Neural progenitor cell (in vitro differentiated cells): ENCODE measurements around the gene APAF1.

Experiments used
- CTCF ChIP-seq: fragments of 200-600 bp; sonication (generic); IDR thresholded peaks from 2 replicates; pipeline ENCODE4 v1.5.1; 2017; ENCODE audit warnings: antibody characterized with exemption, mild to moderate bottlenecking
- EZH2 ChIP-seq: fragments of 200-600 bp; sonication (generic); IDR thresholded peaks from 2 replicates; pipeline ENCODE4 v1.6.1; 2017; ENCODE audit warnings: antibody characterized with exemption, mild to moderate bottlenecking, moderate library complexity

- TF ChIP-seq CTCF, result no peak
- no peak for TF ChIP-seq EZH2
These were observed 112.4 kb downstream of the APAF1 start for GRCh38 chr12:98757455-98757854.
